Effector CD8-positive, alpha-beta T cell (primary cell): ENCODE data around the gene ATP10A.

Experiments
- DNase-seq: peaks from one replicate; lab custom pipeline; 2025; lab: John Stamatoyannopoulos, UW

Gene ATP10A

DNA sequence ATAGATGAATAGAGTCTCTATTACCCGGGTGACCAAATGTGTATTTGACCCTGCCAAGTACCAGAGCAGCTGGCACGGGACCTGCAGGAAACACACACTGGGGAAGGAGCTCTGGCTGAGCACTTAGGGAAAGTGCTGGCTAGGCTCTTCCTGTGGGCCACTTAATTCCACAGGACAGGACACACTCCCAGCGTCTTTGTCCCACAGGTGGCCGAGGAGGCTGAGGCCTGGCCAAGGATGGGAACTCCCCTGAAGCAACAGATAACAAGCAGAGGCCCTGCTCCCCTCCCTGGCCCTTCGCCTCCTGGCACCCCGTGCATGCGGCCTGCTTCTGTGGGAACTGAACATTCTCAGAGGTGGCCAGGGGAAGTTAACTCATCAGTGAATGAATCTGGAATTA lies 180.8 kb downstream of the ATP10A start:
- DNase-seq: no peak

GRCh38 chr15:25680686-25681025 lies 182.5 kb downstream of the ATP10A start:
- no peak for DNase-seq

GRCh38 chr15:25679964-25680685 lies 183.0 kb downstream of the ATP10A start:
- no peak for DNase-seq

GRCh38 chr15:25679492-25679891 lies 183.6 kb downstream of the ATP10A start:
- no peak for DNase-seq

- DNase-seq: no peak
Observed at GRCh38 chr15:25678500-25678855, 184.6 kb downstream of the ATP10A start.

- DNase-seq: no peak
Observed at GRCh38 chr15:25677719-25678499, 185.2 kb downstream of the ATP10A start.

GRCh38 chr15:25676070-25676469 lies 187.1 kb downstream of the ATP10A start:
- DNase-seq: no peak

DNA sequence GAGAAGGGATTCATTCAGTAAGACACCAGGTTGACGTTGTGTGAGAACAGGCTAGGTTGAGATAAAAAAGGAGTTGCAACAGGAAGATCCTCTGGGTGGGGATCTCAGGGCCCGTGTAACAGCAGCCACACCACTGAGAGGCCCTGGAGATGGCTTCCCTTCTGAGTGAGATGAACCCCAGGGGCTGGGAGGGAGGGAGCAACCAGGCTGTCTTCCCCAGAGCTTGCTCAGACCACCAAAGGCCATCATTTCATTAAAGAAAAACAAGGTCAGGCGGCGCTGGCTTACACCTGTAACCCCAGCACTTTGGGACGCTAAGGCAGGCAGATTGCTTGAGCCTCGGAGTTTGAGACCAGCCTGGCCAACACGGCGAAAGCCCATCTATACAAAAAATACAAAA lies 187.7 kb downstream of the ATP10A start:
- DNase-seq: no peak

- no peak for DNase-seq
Observed at GRCh38 chr15:25674913-25675312, 188.2 kb downstream of the ATP10A start.

- DNase-seq: no peak
Observed at GRCh38 chr15:25673972-25674371, 189.2 kb downstream of the ATP10A start.

DNA sequence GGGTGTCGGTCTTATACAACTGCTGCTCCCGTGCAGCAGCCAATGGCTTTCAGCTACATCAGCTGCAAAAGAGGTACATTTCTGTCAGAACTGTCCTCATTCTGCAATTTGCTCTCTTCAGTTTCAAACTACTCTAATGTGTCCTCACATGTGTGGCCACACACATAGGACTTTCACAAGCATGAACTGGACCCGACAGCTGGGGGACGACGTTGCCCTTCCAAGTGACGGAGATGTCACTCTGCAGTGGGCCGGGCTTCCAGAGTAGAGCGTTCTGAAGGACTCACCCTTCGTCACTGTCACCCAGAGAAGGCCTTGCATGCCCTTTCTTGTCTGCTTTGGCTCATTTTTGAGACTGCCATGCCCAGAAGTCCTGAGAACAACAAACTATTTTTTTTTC lies 189.8 kb downstream of the ATP10A start:
- no peak for DNase-seq

GRCh38 chr15:25671132-25671531 lies 192.0 kb downstream of the ATP10A start:
- DNase-seq: no peak

DNA sequence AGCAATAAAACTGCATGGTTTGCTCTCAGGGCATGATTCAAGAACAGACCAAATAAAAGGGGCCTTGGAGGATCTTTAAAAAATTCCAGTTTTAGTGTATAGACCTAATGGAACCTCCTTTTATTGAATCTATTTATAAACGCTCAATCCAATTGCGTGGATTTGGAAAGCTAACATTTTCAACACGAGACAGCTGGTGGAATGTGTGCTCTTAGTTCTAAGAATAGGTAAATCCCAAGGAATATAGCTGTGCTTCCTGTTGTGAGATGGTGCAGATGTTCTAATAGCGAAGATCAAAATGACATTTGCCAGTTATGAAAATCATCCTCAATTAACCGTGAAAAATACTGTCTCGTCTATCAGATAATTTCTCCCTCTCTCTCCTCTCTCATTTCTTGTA lies 192.5 kb downstream of the ATP10A start:
- DNase-seq: no peak

DNA sequence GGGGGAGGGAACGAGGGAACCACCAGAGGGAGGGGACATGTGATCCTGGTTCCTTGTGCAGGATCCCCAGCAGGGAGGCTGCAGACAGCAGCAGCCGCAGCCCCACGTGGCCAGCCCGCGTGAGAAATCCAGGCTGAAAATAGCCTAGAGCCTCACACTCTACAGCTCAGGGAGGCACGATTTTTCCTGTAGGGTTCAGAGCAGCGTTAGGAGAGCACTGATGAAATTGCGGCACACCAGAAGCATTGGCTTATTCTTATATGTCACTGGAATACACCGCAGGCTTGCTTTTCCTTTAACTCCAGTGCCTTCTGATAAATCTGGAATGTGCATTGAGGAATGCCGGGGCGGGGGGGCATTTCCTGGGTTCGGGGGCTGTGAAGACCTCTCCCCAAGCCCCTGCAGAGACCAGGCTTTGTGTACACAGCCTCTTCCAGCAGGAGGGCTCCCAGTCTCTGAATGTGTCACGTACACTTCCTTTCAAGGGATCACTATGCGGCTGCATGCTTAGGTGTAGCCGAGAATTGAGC lies 193.0 kb downstream of the ATP10A start:
- no peak for DNase-seq

DNA sequence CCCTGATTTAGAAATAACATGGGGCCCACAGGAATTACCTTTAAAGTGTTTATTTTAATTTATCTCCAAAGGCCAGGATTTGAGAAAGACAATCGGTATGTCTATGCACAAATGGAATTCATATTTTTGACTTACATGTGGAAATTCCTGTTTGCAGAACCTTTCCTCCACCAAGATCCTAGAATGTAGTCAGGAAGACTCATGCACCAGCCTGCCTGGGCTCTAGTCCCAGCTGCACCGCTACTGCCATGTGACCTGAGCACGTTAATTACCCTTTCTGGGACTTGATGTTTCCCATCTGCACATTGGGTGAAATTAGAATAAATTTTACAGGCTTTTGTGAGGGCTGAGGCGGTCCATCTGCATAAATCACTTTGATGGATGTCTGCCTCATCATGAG lies 194.2 kb downstream of the ATP10A start:
- no peak for DNase-seq

DNA sequence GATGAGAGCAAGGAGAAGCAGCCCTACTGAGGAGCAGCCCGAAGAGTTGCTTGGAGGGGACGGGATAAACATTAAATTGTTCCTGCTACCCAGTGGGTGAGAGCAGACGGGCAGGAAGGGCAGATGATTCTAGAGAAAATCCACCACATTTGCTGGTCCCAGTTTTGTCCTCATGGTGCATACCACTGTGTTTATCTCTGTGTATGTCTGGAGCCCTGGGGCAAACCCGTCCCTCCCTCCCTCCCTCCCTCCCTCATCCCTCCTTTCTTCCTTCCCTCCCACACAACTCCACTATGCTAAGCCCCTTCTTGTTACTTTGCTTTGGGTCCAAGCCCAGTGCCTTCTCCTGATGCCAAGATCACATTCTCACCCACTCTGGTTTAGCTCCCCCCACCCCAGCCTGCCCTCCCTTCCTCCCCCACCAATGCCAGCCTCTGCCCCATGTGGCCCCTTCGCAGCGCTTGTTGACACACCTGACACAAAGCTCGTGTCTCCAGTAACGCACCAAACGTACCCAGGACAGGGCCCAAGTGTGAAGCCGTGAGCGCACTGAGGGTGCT lies 194.8 kb downstream of the ATP10A start:
- DNase-seq: no peak

DNA sequence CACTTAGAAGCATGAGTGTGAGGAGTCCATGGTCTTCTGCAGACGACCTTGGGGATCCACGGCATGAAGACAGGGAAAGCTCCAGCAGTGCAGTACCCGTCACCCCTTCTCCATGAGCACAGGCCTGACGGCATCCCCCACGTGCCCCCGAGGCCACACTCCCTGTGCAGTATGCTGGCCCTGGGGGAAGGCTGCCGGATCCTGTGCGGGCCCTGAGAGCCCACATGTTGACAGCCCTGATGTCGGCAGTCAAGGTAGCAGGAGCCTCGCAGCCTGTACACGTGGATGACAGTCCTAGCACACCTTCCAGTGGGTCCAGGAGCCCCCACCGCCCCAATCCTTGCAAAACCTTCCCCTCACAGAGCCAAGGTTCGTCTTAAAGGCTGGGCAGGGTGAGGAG lies 195.3 kb downstream of the ATP10A start:
- DNase-seq: no peak

GRCh38 chr15:25665913-25666312 lies 197.2 kb downstream of the ATP10A start:
- no peak for DNase-seq

DNA sequence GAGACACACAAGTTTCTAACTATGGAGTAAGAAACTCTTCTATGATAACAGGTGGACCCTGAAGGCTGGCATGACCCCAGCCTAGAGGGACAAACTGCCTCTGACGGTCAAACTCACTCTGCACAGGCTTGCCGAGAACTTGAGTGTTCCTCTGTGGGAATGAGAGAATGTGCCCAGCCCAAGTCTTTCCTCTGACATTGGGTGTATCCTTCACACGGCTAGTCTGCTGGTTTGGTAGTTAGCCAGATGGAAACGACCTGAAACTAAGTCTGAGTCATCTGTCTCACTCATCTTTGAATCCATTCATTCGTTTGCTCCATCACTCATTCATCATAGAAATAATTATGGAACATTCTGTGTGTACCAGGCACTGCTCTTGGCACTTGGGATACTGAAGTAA lies 198.4 kb downstream of the ATP10A start:
- DNase-seq: no peak

DNA sequence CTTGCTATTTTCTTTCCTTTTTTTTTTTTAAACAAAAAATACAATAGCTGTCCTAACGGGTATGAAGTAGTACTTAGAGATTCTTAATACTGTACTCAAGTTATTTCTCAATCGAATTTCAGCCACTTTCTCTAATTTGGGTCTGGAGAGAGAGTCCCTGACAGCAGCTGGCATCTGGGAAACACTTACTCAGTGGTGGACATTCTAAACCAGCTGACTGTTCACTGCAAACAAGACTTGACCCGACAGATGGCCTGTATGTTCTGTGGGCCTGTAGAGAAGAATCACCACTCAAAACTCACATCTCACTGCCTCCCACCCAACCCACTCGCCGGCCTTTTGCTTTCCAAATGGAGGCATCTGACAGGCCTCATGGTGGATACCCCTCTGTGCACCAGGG lies 199.6 kb downstream of the ATP10A start:
- DNase-seq: no peak

DNA sequence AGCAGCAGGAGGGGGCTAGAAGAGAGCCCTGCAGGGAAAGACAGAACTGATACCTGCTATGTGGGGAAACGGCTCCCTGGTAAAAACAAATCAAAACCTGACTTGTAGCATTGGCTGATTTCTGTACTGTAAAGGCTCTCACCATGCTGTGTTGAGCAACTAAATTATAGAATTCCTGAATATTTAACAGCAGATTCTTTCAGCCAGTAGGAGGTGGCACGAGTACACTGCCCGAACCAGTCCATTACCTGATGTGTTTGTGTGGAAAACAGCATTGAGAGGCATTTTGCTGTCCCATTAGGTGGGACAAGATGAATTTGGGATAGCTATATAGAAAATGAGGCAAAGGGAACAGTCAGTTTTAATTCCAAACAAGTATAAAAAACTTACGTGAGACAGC lies 201.2 kb downstream of the ATP10A start:
- no peak for DNase-seq

DNA sequence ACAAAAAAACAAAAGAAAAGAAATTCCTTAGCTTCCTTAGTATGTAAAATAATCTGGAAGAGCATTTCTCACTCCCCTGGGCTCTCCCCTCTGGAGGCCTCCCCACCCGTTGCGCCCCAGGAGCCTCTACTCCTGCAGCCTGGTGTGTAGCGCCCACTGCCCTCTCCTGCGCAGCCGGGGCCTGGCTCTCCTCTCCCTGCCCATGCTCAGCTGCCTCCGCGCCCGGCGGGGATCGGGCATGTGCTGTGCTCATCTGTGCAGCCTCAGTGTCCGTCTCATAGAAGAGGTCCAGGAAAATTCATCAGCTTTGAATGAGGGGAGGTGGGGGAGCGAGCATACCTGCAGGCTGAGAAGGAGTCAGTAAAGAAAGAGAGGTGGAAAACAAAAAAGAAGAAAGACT lies 203.9 kb downstream of the ATP10A start:
- DNase-seq: no peak

GRCh38 chr15:25658560-25658959 lies 204.6 kb downstream of the ATP10A start:
- DNase-seq: no peak
